IPS-18a (cell line): Measurements from ENCODE around the gene SPOCK2.

Experiments used
- H3K27ac ChIP-seq: one replicate; pipeline ENCODE4 v1.5.1; 2013; ENCODE audit warnings: low read length
- H3K27me3 ChIP-seq: one replicate; pipeline ENCODE4 v1.6.1; 2013; ENCODE audit warnings: mild to moderate bottlenecking, low read length; ENCODE audit not compliant: control insufficient read depth, insufficient read depth
- H3K36me3 ChIP-seq: one replicate; pipeline ENCODE4 v1.6.1; 2013; ENCODE audit warnings: low read depth, low read length; ENCODE audit not compliant: control insufficient read depth
- H3K4me1 ChIP-seq: one replicate; pipeline ENCODE4 v1.6.1; 2013; ENCODE audit warnings: low read depth, low read length; ENCODE audit not compliant: control insufficient read depth
- H3K4me3 ChIP-seq: one replicate; pipeline ENCODE4 v1.5.1; 2013; ENCODE audit warnings: low read length
- H3K9ac ChIP-seq: one replicate; pipeline ENCODE4 v1.6.1; 2013; ENCODE audit warnings: mild to moderate bottlenecking, low read length, moderate library complexity
- H3K9me3 ChIP-seq: one replicate; pipeline ENCODE4 v1.6.1; 2013; ENCODE audit warnings: low read depth, low read length; ENCODE audit not compliant: control insufficient read depth

Gene SPOCK2

GRCh38 chr10:72094574-72094973 lies 6.2 kb upstream of the SPOCK2 start:
- no peak overlapping the region for H3K27ac ChIP-seq
- H3K27me3 ChIP-seq = peaks cover 12% of the 10 kb centered on the region
- no peaks in the 10 kb centered on the region for H3K36me3 ChIP-seq
- no peaks in the 10 kb centered on the region for H3K4me1 ChIP-seq
- no peaks in the 10 kb centered on the region for H3K9me3 ChIP-seq
- H3K4me3 ChIP-seq = no peak overlapping the region
- H3K9ac ChIP-seq = no peak overlapping the region

GRCh38 chr10:72093450-72093849 lies 5.1 kb upstream of the SPOCK2 start:
- H3K27me3 ChIP-seq = peaks cover 23% of the 10 kb centered on the region
- H3K4me1 ChIP-seq = peaks cover 9% of the 10 kb centered on the region
- H3K9me3 ChIP-seq = no peaks in the 10 kb centered on the region
- no peaks in the 10 kb centered on the region for H3K36me3 ChIP-seq
- H3K4me3 ChIP-seq = no peak overlapping the region
- H3K9ac ChIP-seq = no peak overlapping the region
- no peak overlapping the region for H3K27ac ChIP-seq

GRCh38 chr10:72092987-72093386 lies 4.6 kb upstream of the SPOCK2 start:
- Histone ChIP-seq H3K4me3 (no peak overlapping the region), H3K27ac (no peak overlapping the region), H3K9me3 (no peaks in the 10 kb centered on the region), H3K4me1 (peaks cover 10% of the 10 kb centered on the region), H3K9ac (no peak overlapping the region), H3K27me3 (peaks cover 28% of the 10 kb centered on the region), H3K36me3 (no peaks in the 10 kb centered on the region)

GRCh38 chr10:72092171-72092924 lies 4.0 kb upstream of the SPOCK2 start:
- peaks cover 10% of the 10 kb centered on the region for H3K4me1 ChIP-seq
- no peak overlapping the region for H3K27ac ChIP-seq

GRCh38 chr10:72090326-72090725 lies 2.0 kb upstream of the SPOCK2 start:
- Histone ChIP-seq H3K27me3 (peaks cover 54% of the 10 kb centered on the region), H3K27ac (no peak overlapping the region), H3K9ac (no peak overlapping the region), H3K4me1 (peaks cover 13% of the 10 kb centered on the region), H3K4me3 (no peak overlapping the region), H3K36me3 (no peaks in the 10 kb centered on the region), H3K9me3 (no peaks in the 10 kb centered on the region)

More at GRCh38 chr10:72092171-72092924, 4.0 kb upstream of the SPOCK2 start:
- Histone ChIP-seq H3K9ac (no peak overlapping the region), H3K4me3 (no peak overlapping the region), H3K27me3 (peaks cover 34% of the 10 kb centered on the region), H3K9me3 (no peaks in the 10 kb centered on the region), H3K36me3 (no peaks in the 10 kb centered on the region)

- Histone ChIP-seq H3K27ac (no peak overlapping the region), H3K4me1 (peaks cover 13% of the 10 kb centered on the region), H3K9ac (no peak overlapping the region), H3K9me3 (no peaks in the 10 kb centered on the region), H3K27me3 (peaks cover 61% of the 10 kb centered on the region), H3K36me3 (no peaks in the 10 kb centered on the region), H3K4me3 (no peak overlapping the region)
Measured at GRCh38 chr10:72089618-72090017, 1.3 kb upstream of the SPOCK2 start.

GRCh38 chr10:72088889-72089575 lies 681 bp upstream of the SPOCK2 start:
- H3K27ac ChIP-seq = no peak overlapping the region
- H3K36me3 ChIP-seq = no peaks in the 10 kb centered on the region
- peak overlapping the region; percentile 64 for H3K4me3 ChIP-seq
- H3K27me3 ChIP-seq = peaks cover 64% of the 10 kb centered on the region
- H3K4me1 ChIP-seq = peaks cover 13% of the 10 kb centered on the region
- H3K9ac ChIP-seq = no peak overlapping the region
- H3K9me3 ChIP-seq = no peaks in the 10 kb centered on the region

- Histone ChIP-seq H3K9me3 (no peaks in the 10 kb centered on the region), H3K4me3 (peak overlapping the region; percentile 64), H3K9ac (no peak overlapping the region), H3K36me3 (no peaks in the 10 kb centered on the region), H3K27ac (no peak overlapping the region), H3K27me3 (peaks cover 64% of the 10 kb centered on the region), H3K4me1 (peaks cover 13% of the 10 kb centered on the region)
Measured at GRCh38 chr10:72087392-72087968, 871 bp downstream of the SPOCK2 start.

- H3K4me3 ChIP-seq = peak overlapping the region; percentile 64
- H3K9me3 ChIP-seq = no peaks in the 10 kb centered on the region
- H3K9ac ChIP-seq = no peak overlapping the region
- no peaks in the 10 kb centered on the region for H3K36me3 ChIP-seq
- no peak overlapping the region for H3K27ac ChIP-seq
- peaks cover 13% of the 10 kb centered on the region for H3K4me1 ChIP-seq
- H3K27me3 ChIP-seq = peaks cover 64% of the 10 kb centered on the region
Measured at GRCh38 chr10:72086466-72087391, 1.6 kb downstream of the SPOCK2 start.

- H3K9ac ChIP-seq = no peak overlapping the region
- peaks cover 64% of the 10 kb centered on the region for H3K27me3 ChIP-seq
- peaks cover 13% of the 10 kb centered on the region for H3K4me1 ChIP-seq
- H3K9me3 ChIP-seq = no peaks in the 10 kb centered on the region
- H3K27ac ChIP-seq = no peak overlapping the region
- no peak overlapping the region for H3K4me3 ChIP-seq
- no peaks in the 10 kb centered on the region for H3K36me3 ChIP-seq
Measured at GRCh38 chr10:72085864-72086465, 2.4 kb downstream of the SPOCK2 start.

GRCh38 chr10:72085166-72085565 lies 3.2 kb downstream of the SPOCK2 start:
- no peaks in the 10 kb centered on the region for H3K9me3 ChIP-seq
- no peak overlapping the region for H3K27ac ChIP-seq
- H3K9ac ChIP-seq = no peak overlapping the region
- H3K4me1 ChIP-seq = peaks cover 13% of the 10 kb centered on the region
- H3K36me3 ChIP-seq = no peaks in the 10 kb centered on the region
- H3K4me3 ChIP-seq = no peak overlapping the region
- H3K27me3 ChIP-seq = peaks cover 58% of the 10 kb centered on the region
